ENCODE data around the gene ANKRD13A.
A peak's percentile ranks its signal among the peaks of the same experiment; 100 is the strongest.
"Not testable (repeated sequence)": the region's sequence is repeated elsewhere in the genome, so short reads cannot be mapped to it uniquely, and the experiment has no call there.

Gene ANKRD13A

GRCh38 chr12:110079477-110080400 is 80.5 kb downstream of the ANKRD13A start:
- peak; percentile 52 for DNase-seq (ENCODE audit: low read depth)

GRCh38 chr12:110080410-110080809 is 81.2 kb downstream of the ANKRD13A start:
- no peak for DNase-seq (ENCODE audit: low read depth)

- no peak for DNase-seq (ENCODE audit: low read depth)
Observed at GRCh38 chr12:110084314-110085015, 85.2 kb downstream of the ANKRD13A start.

- DNase-seq (ENCODE audit: low read depth), result not testable (repeated sequence)
Observed at GRCh38 chr12:110088216-110088615, 89.0 kb downstream of the ANKRD13A start.

- no peak for DNase-seq (ENCODE audit: low read depth)
Observed at GRCh38 chr12:110088936-110089335, 89.7 kb downstream of the ANKRD13A start.

Measured in activated T-helper 1 cell treated with Interleukin-2 at 50 U/mL for 16 hours (primary cell).